GM13976 (cell line): ENCODE measurements around the gene C2orf76.

Source experiments
- DNase-seq: peaks from one replicate; pipeline ENCODE4 v3.0.0; 2012; ENCODE audit warnings: low spot score
- in situ Hi-C: fragments of 300-500 bp; cut with MboI; formaldehyde crosslinking; loops from one replicate; pipeline ENCODE4 v1.12.0; 2022; ENCODE audit warnings: low sequenced_read_pairs, mixed read lengths, inconsistent platforms; ENCODE audit not compliant: unreplicated experiment
- TF ChIP-seq, protein P1 (sequence below): IDR thresholded peaks from 2 replicates; pipeline ENCODE4 v1.5.1; 2012; ENCODE audit warnings: borderline replicate concordance, mild to moderate bottlenecking; ENCODE audit not compliant: insufficient read depth; ENCODE audit errors: extremely low read depth, missing control alignments, control extremely low read depth

The C2orf76 gene

DNA sequence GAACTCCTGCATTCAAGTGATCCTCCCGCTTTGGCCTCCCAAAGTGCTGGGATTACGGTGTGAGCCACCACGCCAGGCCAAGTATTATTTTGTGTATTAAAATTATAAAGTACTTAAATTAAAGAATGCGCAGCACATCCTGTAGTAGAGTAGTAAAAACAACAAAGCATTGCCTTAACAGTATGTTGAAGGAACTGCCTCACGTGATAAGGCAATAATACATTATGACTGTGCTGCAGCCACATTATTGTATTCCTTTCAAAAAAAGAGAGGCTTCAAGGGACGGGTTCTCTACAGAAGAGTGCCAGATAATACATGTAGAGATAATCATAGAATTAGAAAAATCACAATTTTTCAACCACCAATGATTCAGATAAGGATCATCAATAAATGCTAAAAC is 33.7 kb downstream of the C2orf76 start:
- in situ Hi-C loops = no loop called here
- TF ChIP-seq, protein P1, sequence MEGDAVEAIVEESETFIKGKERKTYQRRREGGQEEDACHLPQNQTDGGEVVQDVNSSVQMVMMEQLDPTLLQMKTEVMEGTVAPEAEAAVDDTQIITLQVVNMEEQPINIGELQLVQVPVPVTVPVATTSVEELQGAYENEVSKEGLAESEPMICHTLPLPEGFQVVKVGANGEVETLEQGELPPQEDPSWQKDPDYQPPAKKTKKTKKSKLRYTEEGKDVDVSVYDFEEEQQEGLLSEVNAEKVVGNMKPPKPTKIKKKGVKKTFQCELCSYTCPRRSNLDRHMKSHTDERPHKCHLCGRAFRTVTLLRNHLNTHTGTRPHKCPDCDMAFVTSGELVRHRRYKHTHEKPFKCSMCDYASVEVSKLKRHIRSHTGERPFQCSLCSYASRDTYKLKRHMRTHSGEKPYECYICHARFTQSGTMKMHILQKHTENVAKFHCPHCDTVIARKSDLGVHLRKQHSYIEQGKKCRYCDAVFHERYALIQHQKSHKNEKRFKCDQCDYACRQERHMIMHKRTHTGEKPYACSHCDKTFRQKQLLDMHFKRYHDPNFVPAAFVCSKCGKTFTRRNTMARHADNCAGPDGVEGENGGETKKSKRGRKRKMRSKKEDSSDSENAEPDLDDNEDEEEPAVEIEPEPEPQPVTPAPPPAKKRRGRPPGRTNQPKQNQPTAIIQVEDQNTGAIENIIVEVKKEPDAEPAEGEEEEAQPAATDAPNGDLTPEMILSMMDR = no peak
- no peak for DNase-seq

GRCh38 chr2:119327431-119327830 is 39.2 kb downstream of the C2orf76 start:
- DNase-seq = no peak
- in situ Hi-C loops = no loop called here
- TF ChIP-seq, protein P1 = no peak

- TF ChIP-seq, protein P1 = no peak
- no peak for DNase-seq
- in situ Hi-C loops = no loop called here
These were observed 39.7 kb downstream of the C2orf76 start for GRCh38 chr2:119326938-119327337.

DNA sequence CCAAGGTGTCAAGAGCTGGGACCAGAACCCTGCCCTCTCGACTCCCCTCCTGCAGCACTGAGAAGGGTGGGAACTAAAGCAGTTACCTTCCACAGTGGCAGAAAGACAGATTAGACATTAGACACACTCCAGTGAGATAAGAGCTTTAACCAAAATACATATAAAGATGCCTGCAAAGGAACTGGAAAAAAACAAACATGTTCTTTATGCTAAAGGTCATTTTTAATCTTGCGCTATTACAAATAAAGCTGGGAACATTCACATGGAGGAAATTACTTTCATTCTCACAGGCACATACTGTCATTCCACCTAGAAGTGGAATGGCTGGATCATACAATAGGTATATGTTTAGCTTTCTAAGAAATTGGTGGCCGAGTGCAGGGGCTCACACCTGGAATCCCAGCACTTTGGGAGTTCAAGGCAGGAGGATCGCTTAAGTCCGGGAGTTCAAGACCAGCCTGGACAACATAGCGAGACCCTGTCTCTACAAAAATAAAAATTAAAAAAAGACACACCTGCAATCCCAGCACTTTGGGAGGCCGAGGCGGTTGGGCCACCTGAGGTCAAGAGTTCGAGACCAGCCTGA is 41.9 kb downstream of the C2orf76 start:
- in situ Hi-C loops = loop anchor here (25.0 kb wide), 1 partner anchor 437 kb away; no protein-coding TSS in a partner anchor
- no peak for DNase-seq
- TF ChIP-seq, protein P1 = no peak

DNA sequence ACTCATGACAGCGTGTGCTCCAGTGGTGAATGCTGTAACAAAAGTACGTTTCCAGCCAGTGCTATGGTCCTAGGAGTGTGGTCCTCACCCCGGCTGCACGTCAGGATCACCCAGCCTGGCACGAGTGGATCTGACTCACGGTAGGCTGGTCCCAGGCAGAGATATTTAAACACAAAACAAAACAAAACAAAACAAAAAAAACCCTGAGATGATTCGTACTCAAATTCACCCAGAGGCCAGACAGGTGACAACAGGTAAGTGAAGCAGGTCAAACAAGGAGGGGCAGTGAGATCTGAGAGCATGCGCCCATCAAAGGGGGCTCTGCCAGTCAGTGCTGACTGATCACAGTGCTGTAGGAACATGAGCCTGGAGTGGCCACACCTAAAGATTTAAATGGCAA is 43.2 kb downstream of the C2orf76 start:
- TF ChIP-seq, protein P1 = no peak
- in situ Hi-C loops = loop anchor here (25.0 kb wide), 1 partner anchor 436 kb away; no protein-coding TSS in a partner anchor
- DNase-seq = no peak

DNA sequence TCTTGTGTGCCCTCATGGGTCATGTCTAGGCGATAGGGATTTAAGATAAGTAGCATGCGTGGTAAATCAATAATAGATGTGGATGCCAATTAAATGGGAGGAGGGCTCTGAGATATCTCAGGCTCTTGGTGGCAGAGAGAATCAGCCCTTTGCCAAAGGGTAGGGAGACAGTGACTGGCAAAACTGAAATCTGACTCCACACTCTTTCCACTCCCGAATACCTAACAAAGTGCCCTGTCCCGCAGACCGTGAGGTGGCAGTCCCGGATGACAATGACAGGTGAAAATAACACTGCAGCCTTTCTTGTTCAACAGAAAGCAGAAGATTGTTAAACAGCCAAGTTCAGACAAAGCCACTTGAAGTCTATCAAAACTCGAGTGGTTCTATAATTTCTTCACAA is 47.0 kb downstream of the C2orf76 start:
- TF ChIP-seq, protein P1 = no peak
- in situ Hi-C loops = loop anchor here (25.0 kb wide), 1 partner anchor 432 kb away; no protein-coding TSS in a partner anchor
- no peak for DNase-seq
